Measurements from ENCODE around the gene GH1. TPM values are rescaled to one million over a fixed set of nuclear protein-coding genes. Genes with fewer than 3 reads are reported as not detected.

Gene GH1
- total RNA-seq, 1 experiment from 2014 or later, result not detected

DNA sequence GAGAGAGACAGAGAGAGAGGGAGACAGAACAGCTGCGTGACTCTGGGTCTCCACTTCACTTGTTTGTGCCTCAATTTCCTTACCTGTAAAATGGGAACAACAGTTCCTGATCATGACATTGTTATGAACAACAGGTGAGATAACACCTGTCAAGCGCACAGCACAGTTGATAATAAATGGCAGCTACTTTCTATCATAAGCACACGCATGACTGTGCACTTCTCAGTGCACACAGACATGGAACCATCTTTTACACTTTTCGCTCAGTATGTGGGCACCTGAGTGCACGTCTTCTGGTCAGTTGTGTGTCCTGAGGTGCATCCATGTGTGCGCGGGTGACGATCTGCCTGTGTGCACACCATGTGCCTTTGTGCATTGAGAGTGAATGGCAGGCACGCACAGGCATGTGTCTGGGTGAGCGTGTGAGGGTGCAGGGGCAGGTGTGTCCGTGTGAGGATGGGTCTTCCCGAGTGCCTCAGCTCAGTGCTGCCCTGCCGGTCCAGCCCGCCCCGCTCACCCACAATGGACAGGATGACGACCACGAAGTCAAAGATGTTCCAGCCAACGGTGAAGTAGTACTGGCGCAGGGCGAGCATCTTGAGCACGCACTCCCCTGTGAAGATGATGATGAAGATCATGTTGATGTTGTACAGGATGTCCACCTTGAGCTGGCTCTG is 23.8 kb upstream of the GH1 start:
- H3K36me3 ChIP-seq (ENCODE audit: control insufficient read depth in 1 of 2, insufficient read depth in 2 of 2, low read length in 2 of 2), result no peaks in the 10 kb centered on the region
- no peaks in the 10 kb centered on the region for H3K9me2 ChIP-seq (ENCODE audit: insufficient read depth)
- no peak for TF ChIP-seq EZH2 (IDR thresholded peaks at IDR 0.05)
- no peak for TF ChIP-seq TCF7L2 (IDR thresholded peaks at IDR 0.05; ENCODE audit: borderline replicate concordance, extremely low read depth, insufficient read depth, insufficient read length)
- no peak for TF ChIP-seq ZNF274 (IDR thresholded peaks at IDR 0.05; ENCODE audit: low read depth, low read length)
- TF ChIP-seq, protein P1, sequence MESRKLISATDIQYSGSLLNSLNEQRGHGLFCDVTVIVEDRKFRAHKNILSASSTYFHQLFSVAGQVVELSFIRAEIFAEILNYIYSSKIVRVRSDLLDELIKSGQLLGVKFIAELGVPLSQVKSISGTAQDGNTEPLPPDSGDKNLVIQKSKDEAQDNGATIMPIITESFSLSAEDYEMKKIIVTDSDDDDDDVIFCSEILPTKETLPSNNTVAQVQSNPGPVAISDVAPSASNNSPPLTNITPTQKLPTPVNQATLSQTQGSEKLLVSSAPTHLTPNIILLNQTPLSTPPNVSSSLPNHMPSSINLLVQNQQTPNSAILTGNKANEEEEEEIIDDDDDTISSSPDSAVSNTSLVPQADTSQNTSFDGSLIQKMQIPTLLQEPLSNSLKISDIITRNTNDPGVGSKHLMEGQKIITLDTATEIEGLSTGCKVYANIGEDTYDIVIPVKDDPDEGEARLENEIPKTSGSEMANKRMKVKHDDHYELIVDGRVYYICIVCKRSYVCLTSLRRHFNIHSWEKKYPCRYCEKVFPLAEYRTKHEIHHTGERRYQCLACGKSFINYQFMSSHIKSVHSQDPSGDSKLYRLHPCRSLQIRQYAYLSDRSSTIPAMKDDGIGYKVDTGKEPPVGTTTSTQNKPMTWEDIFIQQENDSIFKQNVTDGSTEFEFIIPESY (IDR thresholded peaks at IDR 0.05; ENCODE audit: extremely low read depth, insufficient replicate concordance, low read length), result no peak
- TF ChIP-seq JUND (IDR thresholded peaks at IDR 0.05), result no peak
- no peak for TF ChIP-seq ELF1 (IDR thresholded peaks at IDR 0.05; ENCODE audit: borderline replicate concordance, low read depth)
- TF ChIP-seq CBX3 (IDR thresholded peaks at IDR 0.05; ENCODE audit: low read depth), result no peak
- TF ChIP-seq POLR2A (IDR thresholded peaks at IDR 0.05; ENCODE audit: borderline replicate concordance, extremely low read depth, insufficient read depth, insufficient read length), result no peak
- no peak for TF ChIP-seq YY1 (IDR thresholded peaks at IDR 0.05; ENCODE audit: extremely low read depth, insufficient replicate concordance, low read depth, low read length)
- no peak for TF ChIP-seq POLR2AphosphoS5 (IDR thresholded peaks at IDR 0.05; ENCODE audit: low read depth, low read length)
- TF ChIP-seq SIN3A (IDR thresholded peaks at IDR 0.05; ENCODE audit: low read depth), result no peak
- TF ChIP-seq EGR1 (IDR thresholded peaks at IDR 0.05; ENCODE audit: low read depth), result no peak
- no peak for TF ChIP-seq ZFX (IDR thresholded peaks at IDR 0.05)
- TF ChIP-seq FOSL1 (IDR thresholded peaks at IDR 0.05; ENCODE audit: low read depth), result no peak
- TF ChIP-seq, protein P2, sequence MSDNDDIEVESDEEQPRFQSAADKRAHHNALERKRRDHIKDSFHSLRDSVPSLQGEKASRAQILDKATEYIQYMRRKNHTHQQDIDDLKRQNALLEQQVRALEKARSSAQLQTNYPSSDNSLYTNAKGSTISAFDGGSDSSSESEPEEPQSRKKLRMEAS (IDR thresholded peaks at IDR 0.05), result no peak
- no peak overlapping the region for H2AFZ ChIP-seq (ENCODE audit: low read depth, low read length, poor library complexity, severe bottlenecking)
- POLR2A ChIA-PET, result no interaction called here
- H3K4me1 ChIP-seq (ENCODE audit: control insufficient read depth in 1 of 2, insufficient read depth in 2 of 2, low read length in 2 of 2), result peaks cover 0 to 4% of the 10 kb centered on the region in 2 experiments; a peak in 1 of 4 replicates
- H3K9ac ChIP-seq (ENCODE audit: low read length), result no peak overlapping the region
- H3K79me2 ChIP-seq (ENCODE audit: insufficient read depth, low read length), result no peaks in the 10 kb centered on the region
- DNase-seq (ENCODE audit: low read depth, low spot score) (no peak), ATAC-seq (no peak)
- intact Hi-C loops (cut with micrococcal nuclease), result no loop called here
- no peaks in the 10 kb centered on the region for H3K9me3 ChIP-seq (ENCODE audit: control insufficient read depth in 1 of 2, insufficient read depth in 1 of 2, low read depth in 1 of 2, low read length in 2 of 2)
- H3K4me2 ChIP-seq (ENCODE audit: low read length), result no peak overlapping the region
- no peak overlapping the region for H3K4me3 ChIP-seq (replicated peaks in 1 of 2; ENCODE audit: low read depth in 1 of 2, low read length in 2 of 2)
- BruUV-seq (replicated peaks), result no TSS peak
- H3K27me3 ChIP-seq (ENCODE audit: insufficient read depth, low read length), result no peaks in the 10 kb centered on the region
- CTCF ChIA-PET, result interaction anchor here (0.8 kb wide), 1 partner anchor 8 kb away, joined by 3 read pairs; no protein-coding TSS in a partner anchor
- H3K27ac ChIP-seq (ENCODE audit: low read depth, low read length), result no peak overlapping the region
- RAD21 ChIA-PET (ENCODE audit: low non-redundant PET in 1 of 2, low total read pairs in 2 of 2, uncharacterized antibody in 2 of 2, unreplicated experiment in 2 of 2), result no interaction called here
- no peaks in the 10 kb centered on the region for H4K20me1 ChIP-seq (ENCODE audit: insufficient read depth)
